Pancreas (tissue), 10 donors: ENCODE data around the gene FEZ2. TPM values are rescaled to one million over a fixed set of nuclear protein-coding genes. Genes with fewer than 3 reads are reported as not detected.

ENCODE experiments used
- ATAC-seq, 4 donors: fragments of 200-7000 bp; cut with Tn5 transposase; one replicate each; pipeline versions ENCODE4 v1.8.0 to v1.9.1; 2020; ENCODE audit warnings: mild to moderate bottlenecking in 4 of 4, moderate library complexity in 4 of 4
- DNase-seq, 6 donors: peaks; one replicate each; pipeline ENCODE4 v3.0.0-alpha.2; 2020
- FAIRE-seq: peaks from 2 replicates; lab custom pipeline; 2012; peaks lifted over from hg19 to GRCh38; lab: Jason Lieb, UNC
- H3K27ac ChIP-seq, 4 donors: fragments of 200-600 bp; sonication (generic); 1 replicate in 3 of 4; 2 replicates in 1 of 4; pipeline versions ENCODE4 v1.5.0 to v1.8.0; 2020
- H3K27me3 ChIP-seq, 4 donors: fragments of 200-600 bp; one replicate each; pipeline ENCODE4 v1.8.0; 2021
- H3K36me3 ChIP-seq, 3 donors: fragments of 200-600 bp; sonication (generic) in 1 of 3; one replicate each; pipeline versions ENCODE4 v1.5.0 to v1.8.0; 2020 to 2021
- H3K4me1 ChIP-seq, 3 donors: fragments of 200-600 bp; one replicate each; pipeline ENCODE4 v1.8.0; 2021
- H3K4me3 ChIP-seq, 4 donors: fragments of 200-600 bp; sonication (generic) in 2 of 4; one replicate each; pipeline versions ENCODE4 v1.5.0 to v1.8.0; 2020 to 2021
- H3K9me3 ChIP-seq, 4 donors: fragments of 200-600 bp; one replicate each; pipeline ENCODE4 v1.8.0; 2021
- WGBS, 2 donors: extraction: QIAGEN DNeasy Blood & Tissue Kit; methylation state at CpG; one replicate each; pipeline ENCODE4 v1.1.7; 2013; 5-methylcytosine and 5-hydroxymethylcytosine counted together
- intact Hi-C, 3 donors: fragments of 100-400 bp; cut with DNase I; formaldehyde crosslinking; loops; one replicate each; pipeline versions ENCODE4 v1.11.1 to v1.14.2; 2022
- polyA plus RNA-seq, 2 donors: library from polyadenylated mRNA; stranded (reverse); fragments of 200-250 nt; gene quantifications; one replicate each; pipeline ENCODE4 v1.2.3, GENCODE V29; 2013
- total RNA-seq, 6 donors: library from RNA; stranded (reverse); fragmentation: NEBNext Ultra II Directional in 4 of 6; extraction: Animal tissue kit (Norgen Biotek cat#: 25700) in 4 of 6; gene quantifications; one replicate each; pipeline versions ENCODE4 v1.2.1 to v1.2.4, GENCODE V29; 2021 to 2023
- TF ChIP-seq, protein P1 (sequence below), 4 donors: fragments of 200-600 bp; sonication (generic) in 3 of 4; IDR thresholded peaks; one replicate each; pipeline versions ENCODE4 v1.5.0 to v1.8.0; 2021; ENCODE audit warnings: antibody characterized with exemption in 4 of 4
- donor health status: healthy with polysubstance abuse.
- donor health status: DM: no; HTN: no; CAD: no; lungs with moderate emphysema.
- donor health status: DM: no; HTN: no; CAD: no.
- donor health status: control.
- donor health status: control.
- donor health status: Bipolar disorder and iron deficiency.
- donor health status: DM: yes; HTN: yes; CAD: no.
- donor health status: DM: no; HTN: no; CAD: no.
- donor health status: DM: no; HTN: no; CAD: no.
- donor health status: DM: yes; HTN: yes; CAD: no.

Gene FEZ2
- total and polyA plus RNA-seq, 8 donors, result 7.0 to 18.2 (median 9.4) TPM

DNA sequence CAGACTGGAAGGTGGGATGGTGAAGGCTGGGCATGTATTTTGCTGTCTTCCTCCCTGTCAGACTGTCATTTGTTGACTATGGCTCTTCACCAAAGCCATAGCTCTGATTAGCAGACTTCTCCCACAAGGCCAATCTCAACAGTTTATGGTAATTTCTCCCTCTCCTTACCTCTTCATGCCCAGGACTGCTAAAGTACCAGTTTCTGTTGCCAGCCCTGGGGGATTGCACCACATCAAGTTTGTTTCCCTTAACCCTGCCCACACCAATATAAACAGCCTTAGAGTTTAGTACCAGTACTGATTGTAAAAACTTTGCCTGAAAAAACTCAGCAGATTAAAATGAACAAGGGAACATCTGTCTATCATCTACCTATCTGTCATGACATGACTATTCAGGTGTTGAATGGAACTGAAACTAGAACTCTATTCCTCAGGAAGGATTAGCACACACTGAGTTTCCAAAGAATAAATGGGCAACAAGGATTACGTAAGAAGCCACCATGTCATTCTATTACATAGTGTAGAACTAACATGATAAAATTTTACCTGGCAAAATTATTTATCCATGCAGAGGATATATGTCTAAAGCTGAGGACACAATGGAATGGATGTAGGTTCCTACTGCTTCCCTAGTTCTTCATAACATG, 13.7 kb downstream of the FEZ2 start:
- H3K27ac ChIP-seq, result no peak overlapping the region
- no peak for ATAC-seq
- no peak overlapping the region for H3K4me3 ChIP-seq
- intact Hi-C loops, result no loop called here
- 96 to 100% methylated on average over 1 of the region's 1 CpG for WGBS, 2 donors
- DNase-seq, result no peak
- no peak for FAIRE-seq
- H3K9me3 ChIP-seq, result no peaks in the 10 kb centered on the region
- H3K36me3 ChIP-seq, result no peaks in the 10 kb centered on the region
- TF ChIP-seq, protein P1, sequence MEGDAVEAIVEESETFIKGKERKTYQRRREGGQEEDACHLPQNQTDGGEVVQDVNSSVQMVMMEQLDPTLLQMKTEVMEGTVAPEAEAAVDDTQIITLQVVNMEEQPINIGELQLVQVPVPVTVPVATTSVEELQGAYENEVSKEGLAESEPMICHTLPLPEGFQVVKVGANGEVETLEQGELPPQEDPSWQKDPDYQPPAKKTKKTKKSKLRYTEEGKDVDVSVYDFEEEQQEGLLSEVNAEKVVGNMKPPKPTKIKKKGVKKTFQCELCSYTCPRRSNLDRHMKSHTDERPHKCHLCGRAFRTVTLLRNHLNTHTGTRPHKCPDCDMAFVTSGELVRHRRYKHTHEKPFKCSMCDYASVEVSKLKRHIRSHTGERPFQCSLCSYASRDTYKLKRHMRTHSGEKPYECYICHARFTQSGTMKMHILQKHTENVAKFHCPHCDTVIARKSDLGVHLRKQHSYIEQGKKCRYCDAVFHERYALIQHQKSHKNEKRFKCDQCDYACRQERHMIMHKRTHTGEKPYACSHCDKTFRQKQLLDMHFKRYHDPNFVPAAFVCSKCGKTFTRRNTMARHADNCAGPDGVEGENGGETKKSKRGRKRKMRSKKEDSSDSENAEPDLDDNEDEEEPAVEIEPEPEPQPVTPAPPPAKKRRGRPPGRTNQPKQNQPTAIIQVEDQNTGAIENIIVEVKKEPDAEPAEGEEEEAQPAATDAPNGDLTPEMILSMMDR (IDR thresholded peaks at IDR 0.05), result no peak
- peaks cover 0 to 8% (median 5%) of the 10 kb centered on the region in 3 donors for H3K4me1 ChIP-seq
- H3K27me3 ChIP-seq, result no peaks in the 10 kb centered on the region

- H3K4me1 ChIP-seq, result peaks cover 0 to 17% (median 12%) of the 10 kb centered on the region in 3 donors
- ATAC-seq (no peak), FAIRE-seq (no peak), DNase-seq (no peak)
- no peak overlapping the region for H3K4me3 ChIP-seq
- intact Hi-C loops, result no loop called here
- H3K27ac ChIP-seq, result peak overlapping the region in 1 of 4 donors; percentile 13
- H3K9me3 ChIP-seq, result no peaks in the 10 kb centered on the region
- H3K36me3 ChIP-seq, result no peaks in the 10 kb centered on the region
- 54% methylated on average over 3 of the region's 3 CpGs for WGBS, 2 donors
- TF ChIP-seq, protein P1 (IDR thresholded peaks at IDR 0.05), result no peak
- H3K27me3 ChIP-seq, result no peaks in the 10 kb centered on the region
Measured at GRCh38 chr2:36582951-36583350, 15.0 kb downstream of the FEZ2 start.

DNA sequence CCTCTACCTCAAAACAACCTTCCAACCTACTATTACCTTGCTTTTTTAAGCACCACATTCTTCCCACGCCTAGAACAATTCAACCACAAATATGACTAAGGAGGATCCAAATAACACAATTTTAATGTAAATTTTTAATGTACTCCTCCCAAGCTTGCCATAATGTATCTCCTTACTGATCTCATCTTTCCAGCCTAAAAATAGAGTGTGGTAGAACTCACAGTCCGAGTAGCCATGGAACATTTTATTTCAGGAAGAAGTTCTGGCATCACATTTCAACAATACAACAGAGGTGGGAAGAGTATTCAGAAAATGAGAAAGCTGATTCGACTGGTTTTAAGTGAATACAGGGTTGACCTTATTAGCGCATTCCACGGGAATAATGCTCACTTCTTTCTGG, 15.4 kb downstream of the FEZ2 start:
- Histone ChIP-seq H3K4me1 (peaks cover 0 to 17% (median 12%) of the 10 kb centered on the region in 3 donors), H3K4me3 (no peak overlapping the region), H3K9me3 (no peaks in the 10 kb centered on the region), H3K27me3 (no peaks in the 10 kb centered on the region), H3K36me3 (no peaks in the 10 kb centered on the region), H3K27ac (no peak overlapping the region)
- no peak for ATAC-seq
- no peak for FAIRE-seq
- no peak for DNase-seq
- WGBS, 2 donors, result 76 to 78% methylated on average over 5 of the region's 5 CpGs
- TF ChIP-seq, protein P1 (IDR thresholded peaks at IDR 0.05), result no peak
- intact Hi-C loops, result no loop called here

DNA sequence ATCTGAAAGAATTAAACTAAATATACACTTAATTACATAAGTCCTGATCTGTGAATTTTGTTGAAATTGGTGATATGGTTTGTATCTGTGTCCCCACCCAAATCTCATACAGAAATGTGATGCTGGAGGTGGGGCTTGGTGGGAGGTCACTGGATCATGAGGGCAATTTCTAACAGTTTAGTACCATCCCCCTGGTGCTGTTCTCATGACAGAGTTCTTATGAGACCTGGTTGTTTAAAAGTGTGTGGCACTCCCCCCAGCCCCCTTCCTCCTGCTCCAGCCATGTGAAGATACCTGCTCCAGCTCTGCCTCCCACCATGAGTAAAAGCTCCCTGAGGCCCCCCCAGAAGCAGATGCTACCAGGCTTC, 18.7 kb downstream of the FEZ2 start:
- no peak for FAIRE-seq
- Histone ChIP-seq H3K4me1 (peaks cover 0 to 17% (median 12%) of the 10 kb centered on the region in 3 donors), H3K27me3 (no peaks in the 10 kb centered on the region), H3K27ac (peak overlapping the region in 2 of 4 donors; percentile 62 to 74), H3K9me3 (no peaks in the 10 kb centered on the region), H3K36me3 (peaks cover 0 to 8% (median 0%) of the 10 kb centered on the region in 3 donors), H3K4me3 (no peak overlapping the region)
- ATAC-seq, result peak in 3 of 4 donors; percentile 7 to 27 (median 22)
- TF ChIP-seq, protein P1 (IDR thresholded peaks at IDR 0.05), result no peak
- DNase-seq, result no peak
- intact Hi-C loops, result no loop called here
